T-helper 2 cell treated with Interferon-gamma antibody and Interleukin-4, amounts not matched to agents 100 ng/mL and 5 ng/mL, for 36 hours (primary cell): ENCODE results near the gene C16orf74. TPM values are rescaled to one million over a fixed set of nuclear protein-coding genes. Genes with fewer than 3 reads are reported as not detected.

Experiments
- intact Hi-C: fragments of 100-400 bp; cut with micrococcal nuclease; formaldehyde crosslinking; loops from one replicate; pipeline ENCODE4 v1.15.1; 2023
- total RNA-seq: library from RNA; stranded (reverse); gene quantifications from 2 replicates; pipeline ENCODE4 v1.2.3, GENCODE V29; 2022

C16orf74 gene
- total RNA-seq, 1 donor from 2014 or later = 0.34 TPM

DNA sequence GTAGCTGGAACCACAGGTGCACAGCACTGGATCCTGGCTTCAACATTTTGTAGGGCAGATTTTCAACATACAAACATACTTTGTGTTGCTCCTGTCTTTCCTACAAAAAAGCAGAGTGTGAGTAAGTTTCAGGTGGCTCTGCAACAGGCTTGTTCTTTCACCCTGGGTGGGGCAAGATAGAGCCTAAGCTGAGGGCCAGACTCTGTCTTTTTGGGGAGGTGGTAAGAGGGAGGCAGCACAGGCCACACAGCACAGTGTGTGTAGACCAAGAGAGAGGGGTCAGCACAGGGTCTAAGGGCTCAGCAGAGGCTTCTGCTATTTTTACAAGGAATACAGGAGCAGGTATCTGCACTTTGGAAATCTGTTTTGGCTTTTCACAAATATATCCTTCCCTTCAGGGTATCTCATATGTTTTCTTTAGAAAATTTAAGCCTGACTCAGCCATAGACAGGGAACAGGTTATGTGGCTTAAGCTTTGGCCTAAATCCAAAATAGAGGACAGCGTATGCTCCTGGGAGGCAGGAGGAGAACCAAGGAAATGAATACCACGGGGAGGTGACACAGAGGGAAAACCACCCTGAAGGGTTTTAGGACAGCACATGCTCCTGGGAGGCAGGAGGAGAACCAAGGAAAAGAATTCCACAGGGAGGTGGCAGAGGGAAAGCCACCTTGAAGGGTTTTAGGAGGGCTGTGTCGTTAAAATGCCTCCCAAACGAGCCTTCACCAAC is 26.9 kb upstream of the C16orf74 start:
- intact Hi-C loops = no loop called here

- intact Hi-C loops = no loop called here
These were observed 23.9 kb upstream of the C16orf74 start for GRCh38 chr16:85774811-85775210.

DNA sequence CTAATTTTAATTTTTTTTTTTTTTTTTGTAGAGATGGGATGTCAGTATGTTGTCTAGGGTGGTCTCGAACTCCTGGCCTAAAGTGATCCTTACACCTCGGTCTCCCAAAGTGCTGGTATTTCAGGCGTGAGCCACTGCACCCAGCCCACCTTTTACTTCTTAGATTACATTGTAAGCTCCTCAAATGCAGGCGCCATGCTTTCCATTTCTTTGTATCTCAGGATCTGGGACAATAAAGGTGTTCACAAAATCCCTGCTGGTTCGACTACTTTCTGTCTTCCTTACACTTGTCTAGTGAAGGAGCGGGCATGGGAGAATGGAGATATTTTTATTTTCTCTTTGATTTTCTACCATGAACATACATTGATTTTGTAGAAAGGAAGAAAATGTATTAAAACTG is 23.2 kb upstream of the C16orf74 start:
- intact Hi-C loops = no loop called here

DNA sequence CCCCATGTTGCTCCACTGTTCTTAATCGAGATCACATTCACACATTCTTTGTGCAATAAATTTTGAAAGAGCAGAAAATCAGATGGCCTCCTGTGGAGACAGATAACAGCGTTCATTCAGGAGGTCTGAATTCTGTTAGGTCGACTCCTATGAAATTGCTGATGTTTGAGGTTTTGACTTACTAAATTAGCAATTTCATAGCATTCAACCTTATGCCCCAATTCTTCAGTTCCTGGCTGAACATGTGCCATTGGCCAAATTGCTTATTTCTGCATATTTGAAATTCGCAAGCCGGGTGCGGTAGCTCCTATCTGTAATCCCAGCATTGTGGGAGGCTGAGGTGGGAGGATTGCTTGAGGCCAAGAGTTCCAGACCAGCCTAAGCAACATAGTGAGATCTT is 22.1 kb upstream of the C16orf74 start:
- intact Hi-C loops = no loop called here

- intact Hi-C loops = no loop called here
These were observed 19.8 kb upstream of the C16orf74 start for GRCh38 chr16:85770741-85771140.

- intact Hi-C loops = no loop called here
These were observed 17.3 kb upstream of the C16orf74 start for GRCh38 chr16:85768199-85768598.

DNA sequence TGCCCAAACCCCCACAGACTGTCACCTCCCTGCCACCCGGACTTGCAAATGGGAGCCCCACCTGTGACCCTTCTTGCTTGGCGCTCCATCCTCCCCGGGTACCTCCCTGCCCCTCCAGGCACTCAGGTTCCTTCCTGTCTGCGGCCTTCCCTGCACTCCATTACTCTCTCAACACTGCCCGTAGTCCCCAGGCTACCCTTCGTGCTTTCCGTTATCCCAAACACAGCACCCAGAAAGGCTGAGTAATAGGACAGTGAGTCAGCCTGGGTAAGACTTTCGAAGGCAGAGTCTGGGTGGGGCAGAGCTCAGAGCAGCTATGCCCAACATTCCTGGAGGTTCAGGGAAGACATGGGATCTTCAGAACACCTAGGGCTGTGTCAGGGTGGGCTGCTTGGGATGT is 16.6 kb upstream of the C16orf74 start:
- intact Hi-C loops = no loop called here

DNA sequence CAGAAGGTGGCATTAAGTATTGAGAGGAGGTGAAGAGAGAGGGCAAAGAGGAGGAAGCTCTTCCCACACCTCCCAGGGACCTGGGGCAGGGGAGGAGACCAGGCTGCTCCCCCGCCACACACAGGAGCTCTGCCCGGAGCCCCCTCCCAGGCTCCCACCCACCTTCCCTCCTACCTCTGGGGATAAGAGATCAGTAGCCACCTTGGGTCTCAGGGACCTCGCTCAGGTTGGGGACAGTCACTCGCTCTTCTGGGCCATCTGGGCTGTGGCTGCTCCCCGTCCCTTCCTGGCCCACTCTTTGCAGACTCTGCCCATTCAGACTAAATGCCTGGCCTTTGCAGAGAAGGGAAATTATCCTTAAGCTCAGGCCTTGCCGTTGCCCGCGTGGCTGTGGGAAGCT is 14.9 kb upstream of the C16orf74 start:
- intact Hi-C loops = no loop called here

GRCh38 chr16:85765211-85765610 is 14.3 kb upstream of the C16orf74 start:
- intact Hi-C loops = no loop called here

GRCh38 chr16:85763616-85764015 is 12.7 kb upstream of the C16orf74 start:
- intact Hi-C loops = no loop called here

GRCh38 chr16:85762970-85763369 is 12.1 kb upstream of the C16orf74 start:
- intact Hi-C loops = no loop called here

GRCh38 chr16:85761861-85762260 is 11.0 kb upstream of the C16orf74 start:
- intact Hi-C loops = no loop called here

DNA sequence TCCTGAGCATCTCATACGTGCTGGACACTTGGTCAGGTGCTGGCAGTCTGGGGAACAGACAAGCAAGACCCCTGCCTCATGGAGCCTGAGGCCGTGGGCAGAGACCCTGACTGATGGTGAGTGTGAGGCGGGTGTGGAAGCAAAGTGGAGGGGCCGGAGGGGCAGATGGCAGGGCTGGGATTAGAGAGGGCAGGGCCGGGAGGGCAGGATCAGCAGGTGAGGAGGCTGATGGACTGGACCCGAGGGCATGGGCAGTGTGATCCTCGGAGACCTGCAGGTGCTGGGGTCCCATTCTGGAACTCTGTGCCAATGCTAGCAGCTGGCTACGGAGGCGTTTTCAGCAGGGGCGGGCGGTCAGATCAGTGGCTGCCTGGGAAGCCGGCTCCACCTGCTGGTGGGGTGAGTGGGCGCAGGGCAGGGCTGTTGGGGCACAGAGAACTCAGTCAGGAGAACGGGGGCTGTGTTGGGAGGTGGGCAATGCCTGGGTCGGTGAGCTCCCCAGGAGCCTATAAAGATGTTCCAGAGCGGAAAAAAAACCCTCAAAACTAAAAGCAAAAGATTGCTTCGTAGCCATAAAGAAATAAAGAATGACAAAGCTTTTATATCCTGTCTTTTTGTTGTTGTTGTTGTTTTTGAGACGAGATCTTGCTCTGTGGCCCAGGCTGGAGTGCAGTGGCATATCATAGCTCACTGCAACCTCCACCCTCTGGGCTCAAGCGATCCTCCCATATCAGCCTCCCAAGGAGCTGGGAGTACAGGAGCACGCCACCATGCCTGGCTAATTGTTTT is 8.9 kb upstream of the C16orf74 start:
- intact Hi-C loops = no loop called here

DNA sequence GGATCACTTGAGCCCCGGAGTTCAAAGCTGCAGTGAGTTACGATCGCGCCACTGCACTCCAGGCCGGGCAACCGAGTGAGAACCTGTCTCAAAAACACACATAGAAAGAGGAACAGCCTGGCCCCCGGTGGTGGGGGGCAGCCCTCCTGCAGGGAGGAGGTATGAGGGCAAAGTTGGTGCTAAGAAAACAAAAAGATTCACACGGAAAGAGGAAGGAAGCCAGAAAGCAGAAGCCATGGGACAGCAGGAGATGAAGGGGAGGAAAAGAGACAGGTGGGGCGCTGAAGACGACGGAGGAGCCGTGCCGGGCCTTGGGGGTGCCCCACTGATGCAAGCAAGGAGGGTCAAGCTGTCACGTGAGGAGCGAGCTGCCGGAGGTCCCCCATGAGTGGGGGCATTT is 8.2 kb upstream of the C16orf74 start:
- intact Hi-C loops = no loop called here

GRCh38 chr16:85757341-85757822 is 6.5 kb upstream of the C16orf74 start:
- intact Hi-C loops = no loop called here

DNA sequence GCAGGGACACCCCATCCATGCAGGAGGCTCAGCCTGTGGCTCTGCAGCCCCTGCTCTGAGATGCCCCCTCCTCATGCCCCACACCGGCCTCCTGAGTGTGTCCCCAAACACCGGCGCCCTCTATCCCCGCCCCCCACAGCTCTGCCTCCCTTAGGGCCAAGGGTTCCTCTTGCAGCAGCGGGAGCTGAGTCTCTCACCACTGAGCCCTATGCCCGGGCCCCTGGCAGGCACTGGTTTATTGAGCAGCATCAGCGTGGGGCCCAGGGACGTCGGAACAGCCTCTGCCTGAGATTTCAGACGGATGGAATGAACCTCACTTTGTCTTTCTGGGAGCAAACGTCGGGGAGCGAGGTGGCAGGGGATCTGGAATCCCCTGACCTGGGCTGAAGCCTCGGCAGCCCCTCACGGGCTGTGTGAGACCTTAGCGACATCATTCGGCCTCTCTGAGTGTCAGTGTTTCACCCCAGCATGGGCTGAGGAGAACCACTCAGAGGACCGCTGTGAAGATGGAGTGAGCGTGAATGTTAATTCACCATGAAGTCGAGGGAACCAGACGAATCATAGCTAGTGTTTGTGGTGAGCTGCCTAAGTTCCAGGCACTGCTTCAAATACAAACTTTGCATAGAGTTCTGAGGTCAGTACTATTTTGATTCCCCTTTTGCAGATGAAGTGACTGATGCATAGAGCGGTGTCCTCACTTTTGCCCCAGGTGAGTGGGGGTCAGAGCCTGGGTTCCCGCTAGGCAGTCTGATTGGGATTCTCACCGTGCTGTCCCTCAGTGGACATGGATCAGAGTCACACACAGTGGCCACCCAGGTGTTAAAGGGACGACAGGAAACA is 5.3 kb upstream of the C16orf74 start:
- intact Hi-C loops = no loop called here

DNA sequence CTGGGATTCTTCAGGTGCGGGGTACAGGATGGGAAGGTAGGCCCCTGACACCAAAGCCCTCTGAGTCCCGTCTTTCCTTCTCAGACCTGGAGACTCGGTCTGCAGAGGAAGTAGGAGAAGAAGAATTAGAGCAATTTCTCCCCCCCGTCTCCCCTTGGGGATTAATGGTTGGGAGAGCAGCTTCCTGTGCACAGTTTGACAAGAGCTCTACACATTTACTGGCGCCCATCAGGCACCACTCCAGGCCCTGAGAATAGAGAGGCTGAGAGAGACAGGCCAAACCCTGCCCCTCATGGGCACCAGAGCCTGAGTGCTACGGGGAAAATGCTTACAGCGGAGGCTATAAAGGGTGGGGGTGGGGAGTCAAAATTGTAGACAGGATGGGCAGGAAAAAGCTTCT is 3.5 kb upstream of the C16orf74 start:
- intact Hi-C loops = no loop called here

DNA sequence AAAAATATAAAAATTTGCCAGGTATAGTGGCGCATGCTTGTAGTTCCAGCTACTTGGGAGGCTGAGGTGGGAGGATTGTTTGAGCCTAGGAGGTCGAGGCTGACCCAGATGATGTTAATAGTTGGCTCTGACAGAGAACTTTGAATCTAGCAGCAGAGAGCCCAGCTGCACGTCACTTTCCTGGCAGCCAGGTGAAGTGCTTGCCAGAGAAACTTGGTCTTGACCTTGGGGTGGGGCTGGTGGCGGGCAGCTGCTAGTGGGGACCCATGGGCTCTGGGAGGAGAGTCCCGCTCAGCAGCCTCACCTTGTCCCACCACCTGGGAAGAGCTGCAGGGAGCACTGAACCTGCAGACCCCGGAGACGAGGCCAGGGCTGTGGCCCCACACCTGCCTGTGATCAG is 3.1 kb upstream of the C16orf74 start:
- intact Hi-C loops = no loop called here

- intact Hi-C loops = no loop called here
These were observed 2.7 kb upstream of the C16orf74 start for GRCh38 chr16:85753559-85753958.

DNA sequence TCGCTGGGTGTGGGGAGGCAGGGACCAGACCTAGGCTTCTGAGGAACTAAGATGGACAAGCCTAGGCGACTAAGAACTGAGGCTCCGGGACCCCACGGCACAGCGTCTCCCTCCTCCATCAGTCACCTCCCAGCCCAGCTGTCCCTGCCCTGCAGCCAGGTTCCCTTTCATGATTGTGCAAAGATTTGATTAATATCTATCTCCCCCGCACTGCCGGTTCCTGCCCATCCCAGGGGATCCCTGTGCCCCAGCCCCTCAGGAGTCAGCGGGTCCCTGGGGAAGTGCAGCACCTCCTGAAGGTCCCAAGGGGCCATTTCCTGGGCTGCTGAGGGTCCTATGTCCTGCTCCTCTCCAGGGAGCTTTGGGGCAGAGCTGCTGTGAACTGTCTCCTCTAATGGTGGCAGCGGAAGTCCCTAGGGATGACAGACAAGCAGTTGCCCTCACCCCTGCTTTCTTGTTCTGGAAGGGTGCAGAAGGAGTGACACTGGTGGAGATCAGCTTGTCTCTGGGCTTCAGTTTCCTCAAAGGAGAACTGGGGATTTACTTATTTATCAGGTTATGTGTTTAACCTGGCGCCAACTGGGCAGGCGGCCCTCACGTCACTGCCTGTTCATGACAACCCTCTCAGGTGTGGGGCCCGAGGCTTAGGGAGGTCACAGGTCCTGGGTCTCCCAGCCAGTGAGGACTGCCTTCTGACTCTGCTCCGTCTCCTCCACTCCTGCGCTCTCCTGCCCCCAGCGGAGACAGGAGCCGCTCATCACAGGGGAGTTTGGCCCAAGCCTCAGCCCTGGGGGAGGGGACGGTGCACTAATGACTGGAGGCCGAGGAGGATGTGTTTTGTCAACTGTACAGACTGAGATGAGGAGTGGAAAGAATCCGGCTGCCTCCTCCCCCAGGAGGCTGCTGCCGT is 1.9 kb upstream of the C16orf74 start:
- intact Hi-C loops = no loop called here
